OCI-LY7 (cell line): ENCODE data around the gene TRAPPC14. TPM values are rescaled to one million over a fixed set of nuclear protein-coding genes. Genes with fewer than 3 reads are reported as not detected.

Experiments used
- Bru-seq: library from RNA; stranded (reverse); fragments of 400-500 nt; gene quantifications from one replicate; lab custom pipeline; 2021; lab: Mats Ljungman, UMichigan
- BruChase-seq, 2 experiments: library from RNA; stranded (reverse); fragments of 400-500 nt; gene quantifications; one replicate each; lab custom pipeline; 2021; lab: Mats Ljungman, UMichigan
- BruUV-seq: library from RNA; stranded (reverse); fragments of 400-500 nt; replicated peaks from 2 replicates; lab custom pipeline; 2021; lab: Mats Ljungman, UMichigan
- CTCF ChIA-PET: fragments of 300-600 bp; sonication (Branson Sonifier 250); formaldehyde crosslinking; loops from one replicate; lab custom pipeline; 2022; ENCODE audit warnings: antibody characterized with exemption; ENCODE audit not compliant: unreplicated experiment; lab: Charles Lee
- POLR2A ChIA-PET: fragments of 300-600 bp; sonication (Branson Sonifier 250); formaldehyde crosslinking; loops from one replicate; lab custom pipeline; 2022; ENCODE audit warnings: antibody characterized with exemption; lab: Charles Lee
- DNase-seq: peaks from one replicate; pipeline ENCODE4 v3.0.0-alpha.2; 2015; ENCODE audit warnings: low spot score
- H2AFZ ChIP-seq: fragments of 200-600 bp; sonication (generic), shearing (Covaris generic); 2 replicates; pipeline ENCODE4 v1.6.1; 2014; ENCODE audit warnings: mild to moderate bottlenecking, antibody characterized with exemption, low read length, moderate library complexity
- H3K27ac ChIP-seq: fragments of 200-600 bp; sonication (generic); 2 replicates; pipeline ENCODE4 v1.5.1; 2014; ENCODE audit warnings: mixed run types, low read depth, mild to moderate bottlenecking, moderate library complexity, low read length, inconsistent platforms; ENCODE audit not compliant: poor library complexity, severe bottlenecking
- H3K36me3 ChIP-seq: fragments of 200-600 bp; sonication (generic); 2 replicates; pipeline ENCODE4 v1.6.1; 2014; ENCODE audit warnings: mild to moderate bottlenecking, antibody characterized with exemption, low read length, moderate library complexity, mixed read lengths; ENCODE audit not compliant: insufficient read depth
- H3K4me1 ChIP-seq: fragments of 200-600 bp; sonication (generic); 2 replicates; pipeline ENCODE4 v1.5.1; 2014; ENCODE audit warnings: mild to moderate bottlenecking, low read length; ENCODE audit not compliant: insufficient read depth, poor library complexity, severe bottlenecking
- H3K4me2 ChIP-seq: fragments of 200-600 bp; sonication (generic); 2 replicates; pipeline ENCODE4 v1.6.1; 2014; ENCODE audit warnings: mild to moderate bottlenecking, low read length
- H3K4me3 ChIP-seq: fragments of 200-600 bp; sonication (generic); 2 replicates; pipeline ENCODE4 v1.5.1; 2014; ENCODE audit warnings: mild to moderate bottlenecking, low read depth, low read length; ENCODE audit not compliant: poor library complexity, severe bottlenecking
- H3K79me2 ChIP-seq: fragments of 200-600 bp; sonication (generic); 2 replicates; pipeline ENCODE4 v1.6.1; 2016; ENCODE audit warnings: low read depth, mild to moderate bottlenecking, low read length, moderate library complexity, mixed read lengths; ENCODE audit not compliant: insufficient read depth
- H3K9me2 ChIP-seq: fragments of 200-600 bp; sonication (generic); 2 replicates; pipeline ENCODE4 v1.6.1; 2016; ENCODE audit warnings: mild to moderate bottlenecking, low read length, mixed read lengths; ENCODE audit not compliant: insufficient read depth
- H3K9me3 ChIP-seq: fragments of 200-600 bp; sonication (generic); 2 replicates; pipeline ENCODE4 v1.6.1; 2014; ENCODE audit warnings: mild to moderate bottlenecking, mixed run types, low read length, mixed read lengths
- H4K20me1 ChIP-seq: fragments of 200-600 bp; sonication (generic); 2 replicates; pipeline ENCODE4 v1.6.1; 2014; ENCODE audit warnings: mild to moderate bottlenecking, antibody characterized with exemption, low read length, moderate library complexity, mixed read lengths; ENCODE audit not compliant: insufficient read depth
- EZH2phosphoT487 ChIP-seq: fragments of 200-600 bp; sonication (generic); IDR thresholded peaks from 2 replicates; pipeline ENCODE4 v1.6.1; 2018; ENCODE audit warnings: low read depth, borderline replicate concordance, mild to moderate bottlenecking, mixed run types, antibody characterized with exemption, low read length, moderate library complexity, mixed read lengths
- intact Hi-C: fragments of 100-400 bp; cut with micrococcal nuclease; formaldehyde crosslinking; loops from one replicate; pipeline ENCODE4 v1.10.0; 2022; ENCODE audit not compliant: unreplicated experiment
- long read RNA-seq: library from polyadenylated mRNA; stranded (forward); transcript quantifications from one replicate; pipeline ENCODE4 v2.0.0, GENCODE V29; 2022
- total RNA-seq, 2 experiments: library from RNA; depleted of rRNA in 1 of 2; stranded (reverse); fragments of >200 nt in 1 of 2; shearing (Covaris generic) in 1 of 2; gene quantifications; 2 replicates each; pipeline ENCODE4 v1.2.3, GENCODE V29; 2014 to 2022
- TF ChIP-seq, protein P1 (sequence below): fragments of 200-600 bp; sonication (generic); conservative IDR thresholded peaks from 2 replicates; pipeline ENCODE4 v1.5.1; 2014; ENCODE audit warnings: mild to moderate bottlenecking, antibody characterized with exemption, low read length, moderate library complexity, mixed read lengths

TRAPPC14 gene, protein sequence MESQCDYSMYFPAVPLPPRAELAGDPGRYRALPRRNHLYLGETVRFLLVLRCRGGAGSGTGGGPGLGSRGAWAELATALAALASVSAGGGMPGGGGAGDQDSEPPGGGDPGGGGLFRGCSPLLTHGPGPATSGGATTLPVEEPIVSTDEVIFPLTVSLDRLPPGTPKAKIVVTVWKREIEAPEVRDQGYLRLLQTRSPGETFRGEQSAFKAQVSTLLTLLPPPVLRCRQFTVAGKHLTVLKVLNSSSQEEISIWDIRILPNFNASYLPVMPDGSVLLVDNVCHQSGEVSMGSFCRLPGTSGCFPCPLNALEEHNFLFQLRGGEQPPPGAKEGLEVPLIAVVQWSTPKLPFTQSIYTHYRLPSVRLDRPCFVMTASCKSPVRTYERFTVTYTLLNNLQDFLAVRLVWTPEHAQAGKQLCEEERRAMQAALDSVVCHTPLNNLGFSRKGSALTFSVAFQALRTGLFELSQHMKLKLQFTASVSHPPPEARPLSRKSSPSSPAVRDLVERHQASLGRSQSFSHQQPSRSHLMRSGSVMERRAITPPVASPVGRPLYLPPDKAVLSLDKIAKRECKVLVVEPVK
- total RNA-seq (2014; rRNA removed; shearing (Covaris generic)), result 30.6 and 38.8 TPM in 2 replicates
- total RNA-seq (2022), result 41.6 and 49.9 TPM in 2 replicates
- percentile 60 among the genes with signal in this experiment for Bru-seq, nascent RNA
- BruChase-seq, experiment 1, labeled RNA remaining after a 6-hour chase, result percentile 58 among the genes with signal in this experiment
- BruChase-seq, experiment 2, labeled RNA remaining after a 2-hour chase, result percentile 64 among the genes with signal in this experiment
- long read RNA-seq, transcript C7orf43-201 (11 exons, 2,520 nt), result major isoform, 5 of 34 reads
- long read RNA-seq, partial matches to known transcripts, result 5 of 34 reads
- long read RNA-seq, other reads (novel, unspliced or antisense), result 21 of 34 reads

DNA sequence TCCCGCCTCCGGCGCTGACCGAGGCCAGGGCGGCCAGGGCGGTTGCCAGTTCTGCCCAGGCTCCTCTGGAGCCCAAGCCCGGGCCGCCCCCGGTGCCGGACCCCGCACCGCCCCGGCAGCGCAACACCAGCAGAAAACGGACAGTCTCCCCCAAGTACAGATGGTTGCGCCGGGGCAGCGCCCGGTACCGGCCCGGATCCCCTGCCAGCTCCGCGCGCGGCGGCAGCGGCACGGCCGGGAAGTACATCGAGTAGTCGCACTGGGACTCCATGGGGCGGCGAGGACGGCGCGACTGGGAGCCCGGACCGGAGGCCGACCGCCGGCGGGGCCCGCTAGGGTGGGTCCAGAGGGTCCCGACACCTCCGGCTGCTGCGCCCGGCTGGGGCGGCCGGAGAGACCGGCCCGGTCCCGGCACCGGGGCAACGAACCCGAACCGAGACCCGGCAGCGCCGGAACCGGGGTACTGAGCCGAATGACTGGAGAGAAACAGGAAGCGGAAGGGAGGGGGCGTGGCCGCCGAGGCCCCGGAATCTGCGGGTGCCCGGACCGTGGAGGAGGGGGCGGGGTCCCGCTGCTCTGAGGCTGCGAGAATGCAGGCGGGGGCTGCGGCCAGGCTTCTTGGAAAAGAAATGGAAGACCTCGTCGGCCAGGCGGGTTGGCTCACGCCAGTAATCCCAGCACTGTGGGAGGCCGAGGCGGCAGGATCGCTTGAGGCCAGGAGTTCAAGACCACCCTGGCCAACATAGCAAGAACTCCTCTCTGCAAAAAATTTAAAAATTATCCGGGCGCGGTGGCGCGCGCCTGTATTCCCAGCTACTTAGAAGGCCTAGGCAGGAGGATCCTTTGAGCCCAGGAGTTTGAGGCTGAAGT lies at the start of gene TRAPPC14:
TRAPPC14 (minus strand) TSS at position 495 of the 870 bp plus-strand sequence; CDS start at position 271, 224 bp downstream.
- Histone ChIP-seq H3K4me3 (peak within 1 kb of the TSS; percentile 93), H3K27ac (peak within 1 kb of the TSS; percentile 62), H3K79me2 (peaks cover 8% of the 10 kb centered on the region; the same call in 1 of the 2 replicates), H4K20me1 (peaks cover 10% of the 10 kb centered on the region; the same call in 1 of the 2 replicates), H3K4me2 (peak within 1 kb of the TSS; percentile 98), H3K9me2 (no peaks in the 10 kb centered on the region), H3K36me3 (peaks cover 42% of the 10 kb centered on the region), H3K4me1 (peaks cover 44% of the 10 kb centered on the region), H3K9me3 (no peaks in the 10 kb centered on the region), H2AFZ (peak within 1 kb of the TSS; percentile 59; the same call in 1 of the 2 replicates)
- no TSS peak for BruUV-seq
- intact Hi-C loops, result loop anchor here (1.0 to 5.0 kb wide), 2 partner anchors 9 to 59 kb away; partner anchors contain the start of gene PVRIG
- POLR2A ChIA-PET, result interaction anchor here (0.6 to 2.0 kb wide), 5 partner anchors 10 to 74 kb away, joined by 3 to 7 read pairs (median 5); partner anchors contain the start of gene LAMTOR4
- peak; percentile 87 for DNase-seq
- CTCF ChIA-PET, result interaction anchor here (1.1 kb wide), 1 partner anchor 33 kb away, joined by 3 read pairs; no protein-coding TSS in a partner anchor
- TF ChIP-seq, protein P1, sequence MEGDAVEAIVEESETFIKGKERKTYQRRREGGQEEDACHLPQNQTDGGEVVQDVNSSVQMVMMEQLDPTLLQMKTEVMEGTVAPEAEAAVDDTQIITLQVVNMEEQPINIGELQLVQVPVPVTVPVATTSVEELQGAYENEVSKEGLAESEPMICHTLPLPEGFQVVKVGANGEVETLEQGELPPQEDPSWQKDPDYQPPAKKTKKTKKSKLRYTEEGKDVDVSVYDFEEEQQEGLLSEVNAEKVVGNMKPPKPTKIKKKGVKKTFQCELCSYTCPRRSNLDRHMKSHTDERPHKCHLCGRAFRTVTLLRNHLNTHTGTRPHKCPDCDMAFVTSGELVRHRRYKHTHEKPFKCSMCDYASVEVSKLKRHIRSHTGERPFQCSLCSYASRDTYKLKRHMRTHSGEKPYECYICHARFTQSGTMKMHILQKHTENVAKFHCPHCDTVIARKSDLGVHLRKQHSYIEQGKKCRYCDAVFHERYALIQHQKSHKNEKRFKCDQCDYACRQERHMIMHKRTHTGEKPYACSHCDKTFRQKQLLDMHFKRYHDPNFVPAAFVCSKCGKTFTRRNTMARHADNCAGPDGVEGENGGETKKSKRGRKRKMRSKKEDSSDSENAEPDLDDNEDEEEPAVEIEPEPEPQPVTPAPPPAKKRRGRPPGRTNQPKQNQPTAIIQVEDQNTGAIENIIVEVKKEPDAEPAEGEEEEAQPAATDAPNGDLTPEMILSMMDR, result no peak
- TF ChIP-seq EZH2phosphoT487, result no peak

DNA sequence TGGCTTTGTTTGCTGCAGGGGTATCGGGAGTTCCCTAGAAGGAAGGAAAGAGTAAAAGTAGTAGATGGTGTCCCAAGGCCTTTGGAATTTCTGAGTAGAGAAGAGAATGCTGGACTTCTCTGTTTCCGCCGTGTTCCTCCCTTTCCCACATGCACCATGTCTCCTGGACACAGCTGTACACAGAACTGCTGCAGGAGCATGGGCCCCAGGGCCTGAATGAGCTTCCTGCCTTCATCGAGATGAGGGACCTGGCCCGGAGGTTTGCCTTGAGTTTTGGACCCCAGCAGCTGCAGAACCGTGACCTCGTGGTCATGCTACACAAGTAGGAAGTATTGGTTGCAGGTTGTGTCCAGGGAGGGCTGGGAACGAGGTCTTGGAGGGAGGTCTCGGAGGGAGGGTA lies 45.9 kb upstream of the TRAPPC14 start:
- intact Hi-C loops, result no loop called here
- Histone ChIP-seq H3K4me3 (no peak overlapping the region), H3K9me2 (no peaks in the 10 kb centered on the region), H3K36me3 (peaks cover 26% of the 10 kb centered on the region; the same call in 1 of the 2 replicates), H3K4me2 (peak overlapping the region; percentile 38; the same call in 1 of the 2 replicates), H3K4me1 (peaks cover 68% of the 10 kb centered on the region), H2AFZ (peak overlapping the region; percentile 30; the same call in 1 of the 2 replicates), H3K9me3 (no peaks in the 10 kb centered on the region), H4K20me1 (no peaks in the 10 kb centered on the region), H3K27ac (peak overlapping the region; percentile 30), H3K79me2 (no peaks in the 10 kb centered on the region)
- DNase-seq, result no peak
- BruUV-seq, result no TSS peak
- TF ChIP-seq, protein P1, result no peak
- ChIA-PET POLR2A (interaction anchor here (0.8 to 1.1 kb wide), 2 partner anchors 8 to 9 kb away, joined by 3 to 5 read pairs; no protein-coding TSS in a partner anchor), CTCF (no interaction called here)
